Measurements from ENCODE around the gene KIAA1191. TPM values are rescaled to one million over a fixed set of nuclear protein-coding genes. Genes with fewer than 3 reads are reported as not detected.
"Not testable (repeated sequence)": the region's sequence is repeated elsewhere in the genome, so short reads cannot be mapped to it uniquely, and the experiment has no call there.

KIAA1191 gene
- total RNA-seq, 1 donor = 61.9 TPM

- Histone ChIP-seq H3K27me3 (ENCODE audit: insufficient read depth, low read length) (no peaks in the 10 kb centered on the region), H3K27ac (ENCODE audit: low read depth, low read length) (no peak overlapping the region), H3K4me1 (ENCODE audit: insufficient read depth, low read length) (no peaks in the 10 kb centered on the region), H3K4me2 (ENCODE audit: insufficient read depth, low read length) (no peak overlapping the region), H3K9me3 (ENCODE audit: low read depth, low read length) (no peaks in the 10 kb centered on the region), H2AFZ (ENCODE audit: low read length) (no peak overlapping the region), H3K36me3 (ENCODE audit: insufficient read depth, low read length) (peaks cover 12% of the 10 kb centered on the region), H4K20me1 (ENCODE audit: insufficient read depth, low read length) (no peaks in the 10 kb centered on the region), H3K79me2 (ENCODE audit: insufficient read depth, low read length) (no peaks in the 10 kb centered on the region), H3K4me3 (ENCODE audit: insufficient read depth, low read length) (no peak overlapping the region)
- peak; percentile 15 for TF ChIP-seq CTCF (IDR thresholded peaks at IDR 0.05; ENCODE audit: extremely low read depth, low read depth, low read length)
- no peak for DNase-seq (ENCODE audit: insufficient read length, low spot score, missing footprints)
Observed at GRCh38 chr5:176319827-176320554, 41.6 kb downstream of the KIAA1191 start.

GRCh38 chr5:176317534-176318374 is 43.8 kb downstream of the KIAA1191 start:
- TF ChIP-seq CTCF (IDR thresholded peaks at IDR 0.05; ENCODE audit: extremely low read depth, low read depth, low read length) = no peak
- Histone ChIP-seq H3K27ac (ENCODE audit: low read depth, low read length) (no peak overlapping the region), H3K4me1 (ENCODE audit: insufficient read depth, low read length) (no peaks in the 10 kb centered on the region), H4K20me1 (ENCODE audit: insufficient read depth, low read length) (no peaks in the 10 kb centered on the region), H3K9me3 (ENCODE audit: low read depth, low read length) (no peaks in the 10 kb centered on the region), H3K27me3 (ENCODE audit: insufficient read depth, low read length) (no peaks in the 10 kb centered on the region), H2AFZ (ENCODE audit: low read length) (no peak overlapping the region), H3K79me2 (ENCODE audit: insufficient read depth, low read length) (no peaks in the 10 kb centered on the region), H3K36me3 (ENCODE audit: insufficient read depth, low read length) (peaks cover 5% of the 10 kb centered on the region), H3K4me2 (ENCODE audit: insufficient read depth, low read length) (no peak overlapping the region), H3K4me3 (ENCODE audit: insufficient read depth, low read length) (no peak overlapping the region)
- DNase-seq (ENCODE audit: insufficient read length, low spot score, missing footprints) = no peak

- H3K36me3 ChIP-seq (ENCODE audit: insufficient read depth, low read length); H3K79me2 ChIP-seq (ENCODE audit: insufficient read depth, low read length): not testable (repeated sequence)
Observed at GRCh38 chr5:176305356-176305755, 56.2 kb downstream of the KIAA1191 start.

More at GRCh38 chr5:176305356-176305755, 56.2 kb downstream of the KIAA1191 start:
- H3K27me3 ChIP-seq (ENCODE audit: insufficient read depth, low read length); H3K27ac ChIP-seq (ENCODE audit: low read depth, low read length); DNase-seq (ENCODE audit: insufficient read length, low spot score, missing footprints); H3K4me3 ChIP-seq (ENCODE audit: insufficient read depth, low read length); H4K20me1 ChIP-seq (ENCODE audit: insufficient read depth, low read length); H2AFZ ChIP-seq (ENCODE audit: low read length); H3K4me2 ChIP-seq (ENCODE audit: insufficient read depth, low read length); H3K9me3 ChIP-seq (ENCODE audit: low read depth, low read length); H3K4me1 ChIP-seq (ENCODE audit: insufficient read depth, low read length): not testable (repeated sequence)

Small RNAs within 50 kb of the gene (small RNA-seq; reads per million reads assigned to genes)
- gene MIR1271 = 8.9 reads per million, percentile 91 among the genes with 10 or more reads in this experiment

Other genes with a start within 250 kb of the KIAA1191 start
- 5.1 and 8.8 TPM in 2 replicates for gene SIMC1, start 123.3 kb downstream of the KIAA1191 start, total RNA-seq
- 8.3 and 14.1 TPM in 2 replicates for gene ARL10, start 3.7 kb upstream of the KIAA1191 start, total RNA-seq
- 7.1 and 8.0 TPM in 2 replicates for gene NOP16, start 26.8 kb upstream of the KIAA1191 start, total RNA-seq
- gene HIGD2A, start 27.0 kb upstream of the KIAA1191 start, total RNA-seq = 31.5 and 34.7 TPM in 2 replicates
- 61.3 and 63.0 TPM in 2 replicates for gene CLTB, start 54.8 kb upstream of the KIAA1191 start, total RNA-seq
- 40.2 and 42.4 TPM in 2 replicates for gene FAF2, start 86.6 kb upstream of the KIAA1191 start, total RNA-seq
- 5.4 and 6.2 TPM in 2 replicates for gene RNF44, start 175.6 kb upstream of the KIAA1191 start, total RNA-seq
- under 0.01 TPM in 1 of 2 replicates, not detected in the other for gene CDHR2, start 187.6 kb upstream of the KIAA1191 start, total RNA-seq
- 1.8 TPM in 2 replicates for gene GPRIN1, start 248.4 kb upstream of the KIAA1191 start, total RNA-seq